Measurements from ENCODE around the gene PPP1R2.
"Not testable (repeated sequence)": the region's sequence is repeated elsewhere in the genome, so short reads cannot be mapped to it uniquely, and the experiment has no call there.

The PPP1R2 gene

DNA sequence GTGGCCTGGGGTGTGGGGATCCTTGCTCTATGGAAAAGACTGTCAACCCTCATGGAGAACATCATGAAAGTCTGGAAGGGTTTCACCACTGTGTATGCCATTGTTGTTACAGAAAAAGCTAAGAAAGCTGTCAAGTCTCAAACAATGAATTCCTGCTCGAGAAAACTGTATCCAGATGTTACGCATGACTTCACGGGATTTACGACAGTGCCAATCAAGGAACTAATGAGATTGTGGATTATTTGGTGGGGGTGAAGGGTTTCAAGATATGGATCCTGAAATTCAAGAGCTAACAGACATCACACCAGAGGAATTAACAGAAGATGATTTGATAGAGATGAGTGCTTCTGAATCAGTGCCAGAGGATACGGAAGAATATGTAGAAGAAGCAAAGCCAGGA, 7.8 kb downstream of the PPP1R2 start:
- no peak for FAIRE-seq

GRCh38 chr3:195532834-195533233, 10.3 kb downstream of the PPP1R2 start:
- FAIRE-seq: no peak

- FAIRE-seq: no peak
These were observed 10.8 kb downstream of the PPP1R2 start for GRCh38 chr3:195532345-195532744.

DNA sequence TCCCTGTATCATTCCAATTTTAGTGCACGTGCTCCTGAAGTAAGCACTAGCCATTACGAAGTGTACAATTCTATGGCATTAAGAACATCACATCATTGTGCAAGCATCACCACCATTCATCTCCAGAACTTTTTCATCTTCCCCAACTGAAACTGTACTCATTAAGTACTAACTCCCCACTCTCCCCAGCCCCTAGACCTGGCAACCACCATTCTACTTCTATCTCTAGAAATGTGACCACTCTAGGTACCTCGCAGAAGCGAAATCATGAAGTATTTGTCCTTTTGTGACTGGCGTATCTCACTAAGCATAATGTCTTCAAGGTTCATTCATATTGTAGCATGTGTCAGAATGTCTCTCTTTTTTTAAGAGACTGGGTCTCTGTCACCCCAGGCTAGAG, 11.4 kb downstream of the PPP1R2 start:
- no peak for FAIRE-seq

- no peak for FAIRE-seq
These were observed 16.6 kb downstream of the PPP1R2 start for GRCh38 chr3:195526492-195526891.

DNA sequence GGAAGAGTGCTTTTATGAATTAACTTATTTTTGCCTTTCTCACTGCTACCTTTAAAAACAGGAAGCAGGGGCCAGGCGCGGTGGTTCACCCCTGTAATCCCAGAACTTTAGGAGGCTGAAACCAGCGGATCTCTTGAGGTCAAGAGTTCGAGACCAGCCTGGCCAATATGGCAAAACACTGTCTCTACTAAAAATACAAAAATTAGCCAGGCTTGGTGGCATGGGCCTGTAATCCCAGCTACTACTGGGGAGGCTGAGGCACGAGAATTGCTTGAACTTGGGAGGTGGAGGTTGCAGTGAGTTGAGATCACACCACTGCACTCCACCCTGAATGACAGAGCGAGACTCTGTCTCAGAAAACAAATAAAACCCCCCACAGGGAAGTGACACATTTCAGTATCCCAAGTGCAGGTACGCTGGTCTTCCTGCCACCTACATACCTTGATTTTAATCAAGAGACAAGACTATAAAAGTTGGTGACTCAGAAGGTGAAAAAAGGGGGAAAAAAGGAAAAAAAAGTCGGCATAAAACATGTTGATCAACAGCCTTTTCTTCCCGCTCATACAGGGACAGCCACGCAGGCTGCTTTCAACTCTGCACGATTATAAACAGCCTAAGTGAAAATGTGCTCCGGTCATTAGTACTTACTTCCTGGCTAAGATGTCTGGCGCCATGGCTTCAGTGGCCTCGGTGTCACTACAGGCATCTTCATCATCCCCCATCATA, 18.8 kb downstream of the PPP1R2 start:
- FAIRE-seq: no peak

GRCh38 chr3:195522254-195523023, 20.7 kb downstream of the PPP1R2 start:
- FAIRE-seq: peak; percentile 99

- FAIRE-seq: no peak
These were observed 26.1 kb downstream of the PPP1R2 start for GRCh38 chr3:195517030-195517429.

DNA sequence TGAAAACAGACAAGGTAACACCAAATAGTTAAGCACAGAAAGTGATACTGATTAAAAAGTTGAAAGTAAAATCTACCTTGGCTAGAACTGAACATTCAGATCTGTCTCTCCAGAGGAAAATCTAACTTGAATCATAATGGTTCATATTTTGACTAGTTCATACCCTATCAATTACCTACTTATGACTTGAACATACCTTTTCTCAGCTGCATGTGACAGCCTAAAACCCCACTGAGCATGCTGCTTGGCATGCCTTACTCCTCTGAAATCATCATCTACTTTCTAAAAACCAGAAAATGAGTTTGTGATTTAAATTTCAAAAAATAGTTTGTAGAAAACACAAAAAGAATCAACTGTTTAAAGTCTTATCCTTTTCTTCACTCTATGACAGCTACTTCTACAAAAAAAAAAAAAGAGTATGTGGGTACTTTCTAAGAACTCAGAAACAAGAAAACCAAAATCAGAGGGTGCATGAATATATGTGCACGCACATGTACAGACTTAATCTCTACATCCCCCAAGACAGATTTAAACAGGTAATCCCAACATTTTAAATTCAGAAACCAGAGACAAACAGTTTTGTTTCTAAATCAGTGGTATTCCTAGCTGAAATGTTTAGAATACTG, 28.4 kb downstream of the PPP1R2 start:
- peak; percentile 51 for FAIRE-seq

GRCh38 chr3:195512798-195513345, 30.3 kb downstream of the PPP1R2 start:
- no peak for FAIRE-seq

GRCh38 chr3:195511136-195511535, 32.0 kb downstream of the PPP1R2 start:
- no peak for FAIRE-seq

DNA sequence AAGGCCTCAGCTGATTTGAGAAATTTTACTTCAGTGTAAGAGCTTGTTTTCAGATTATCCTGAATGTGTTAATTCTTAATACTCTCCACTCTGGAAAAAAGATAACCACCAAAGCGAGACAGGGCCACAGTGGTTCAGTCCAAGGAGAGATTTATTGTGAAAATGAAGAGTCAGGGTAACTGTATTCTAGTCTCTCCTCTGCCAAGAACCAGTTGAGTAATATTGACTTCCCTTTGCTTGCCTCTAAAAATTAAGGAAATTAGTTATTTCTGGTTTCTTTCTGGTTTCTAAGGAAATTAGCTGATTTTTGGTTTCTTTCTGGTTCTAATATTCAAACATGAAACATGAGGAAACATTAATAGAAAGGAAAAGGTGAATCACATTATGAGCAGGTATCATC, 34.9 kb downstream of the PPP1R2 start:
- no peak for FAIRE-seq

DNA sequence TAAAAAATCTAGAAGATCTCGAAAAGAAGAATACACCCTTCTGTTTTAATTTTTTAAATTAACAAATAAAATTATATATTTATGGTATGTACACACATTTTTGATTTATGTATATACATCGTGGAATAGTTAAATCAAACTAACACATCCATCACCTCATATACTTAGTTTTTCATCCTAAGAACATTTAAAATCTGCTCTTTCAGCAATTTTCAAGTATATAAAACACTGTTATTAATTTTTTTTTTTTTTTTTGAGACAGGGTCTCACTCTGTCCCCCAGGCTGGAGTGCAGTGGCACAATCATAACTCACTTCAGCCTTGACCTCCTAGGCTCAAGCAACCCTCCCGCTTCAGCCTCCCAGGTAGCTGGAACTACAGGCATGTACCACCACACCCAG, 67.5 kb downstream of the PPP1R2 start:
- no peak for FAIRE-seq

GRCh38 chr3:195475116-195475515, 68.0 kb downstream of the PPP1R2 start:
- not testable (repeated sequence) for FAIRE-seq

GRCh38 chr3:195468841-195469240, 74.3 kb downstream of the PPP1R2 start:
- no peak for FAIRE-seq

DNA sequence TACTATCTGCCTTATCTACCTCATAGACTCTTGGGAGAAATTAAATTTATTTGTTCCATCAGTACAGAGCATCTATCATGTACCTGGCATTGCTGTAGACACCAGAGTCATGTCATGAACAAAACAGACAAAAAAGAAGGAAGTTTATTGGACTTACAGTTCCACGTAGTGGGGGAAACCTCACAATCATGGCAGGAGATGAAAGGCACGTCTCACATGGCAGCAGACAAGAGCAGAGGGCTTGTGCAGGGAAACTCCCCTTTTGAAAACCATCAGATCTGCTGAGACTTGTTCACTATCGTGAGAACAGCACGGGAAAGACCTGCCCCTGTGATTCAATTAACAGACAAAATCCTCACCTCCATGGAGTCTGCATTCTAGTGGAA, 74.7 kb downstream of the PPP1R2 start:
- no peak for FAIRE-seq

- no peak for FAIRE-seq
These were observed 75.3 kb downstream of the PPP1R2 start for GRCh38 chr3:195467641-195468390.

DNA sequence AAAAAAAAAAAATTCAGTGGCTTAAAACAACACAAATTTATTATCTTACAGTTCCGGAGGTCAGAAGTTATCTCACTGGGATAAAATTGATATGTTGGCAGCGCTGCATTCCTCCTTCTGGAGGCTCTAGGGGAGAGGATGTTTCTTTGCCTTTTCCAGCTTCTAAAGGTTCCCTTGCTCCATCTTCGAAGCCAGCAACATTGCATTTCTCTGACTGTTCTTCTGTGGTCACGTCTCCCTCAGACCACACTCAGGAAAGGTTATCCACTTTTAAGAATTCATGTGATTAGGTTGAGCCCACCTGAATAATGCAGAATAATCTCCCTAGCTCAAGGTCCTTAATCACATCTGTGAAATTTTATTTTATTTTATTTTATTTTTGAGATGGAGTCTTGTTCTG, 76.9 kb downstream of the PPP1R2 start:
- no peak for FAIRE-seq
